Ascending aorta (tissue), 2 donors: Measurements from ENCODE around the gene TMEM178B. TPM values are rescaled to one million over a fixed set of nuclear protein-coding genes. Genes with fewer than 3 reads are reported as not detected.

Experiments used
- DNase-seq, 2 donors: peaks; one replicate each; pipeline ENCODE4 v3.0.0-alpha.2; 2019; ENCODE audit warnings: low spot score in 2 of 2
- H3K27ac ChIP-seq, 2 donors: fragments of 200-600 bp; sonication (generic); one replicate each; pipeline ENCODE4 v1.5.1; 2016 to 2017; ENCODE audit warnings: mild to moderate bottlenecking in 1 of 2
- H3K27me3 ChIP-seq: fragments of 200-600 bp; sonication (generic); one replicate; pipeline ENCODE4 v1.5.1; 2017
- H3K36me3 ChIP-seq, 2 donors: fragments of 200-600 bp; sonication (generic); one replicate each; pipeline ENCODE4 v1.5.1; 2016
- H3K4me1 ChIP-seq, 2 donors: fragments of 200-600 bp; sonication (generic); one replicate each; pipeline ENCODE4 v1.5.1; 2016 to 2017; ENCODE audit warnings: mild to moderate bottlenecking in 1 of 2
- H3K4me3 ChIP-seq, 2 donors: fragments of 200-600 bp; sonication (generic); one replicate each; pipeline ENCODE4 v1.5.1; 2016 to 2017; ENCODE audit warnings: mild to moderate bottlenecking in 1 of 2
- H3K9me3 ChIP-seq, 2 donors: fragments of 200-600 bp; sonication (generic); one replicate each; pipeline ENCODE4 v1.5.1; 2016
- intact Hi-C: fragments of 100-400 bp; cut with DNase I; formaldehyde crosslinking; loops from one replicate; pipeline ENCODE4 v1.15.1; 2023
- total RNA-seq: library from RNA; depleted of rRNA; stranded (reverse); fragments of >200 nt; gene quantifications from one replicate; pipeline ENCODE4 v1.1.0, GENCODE V29; 2016
- TF ChIP-seq, protein P1 (sequence below), 3 experiments: fragments of 200-600 bp in 2 of 3; fragments of 450-650 bp in 1 of 3; sonication (generic) in 2 of 3; IDR thresholded peaks; one replicate each; pipeline ENCODE4 v1.5.1; 2016 to 2019; ENCODE audit warnings: antibody characterized with exemption in 3 of 3, mild to moderate bottlenecking in 1 of 3, moderate library complexity in 1 of 3

The TMEM178B gene
- total RNA-seq, 1 donor from 2014 or later: 1.9 TPM

DNA sequence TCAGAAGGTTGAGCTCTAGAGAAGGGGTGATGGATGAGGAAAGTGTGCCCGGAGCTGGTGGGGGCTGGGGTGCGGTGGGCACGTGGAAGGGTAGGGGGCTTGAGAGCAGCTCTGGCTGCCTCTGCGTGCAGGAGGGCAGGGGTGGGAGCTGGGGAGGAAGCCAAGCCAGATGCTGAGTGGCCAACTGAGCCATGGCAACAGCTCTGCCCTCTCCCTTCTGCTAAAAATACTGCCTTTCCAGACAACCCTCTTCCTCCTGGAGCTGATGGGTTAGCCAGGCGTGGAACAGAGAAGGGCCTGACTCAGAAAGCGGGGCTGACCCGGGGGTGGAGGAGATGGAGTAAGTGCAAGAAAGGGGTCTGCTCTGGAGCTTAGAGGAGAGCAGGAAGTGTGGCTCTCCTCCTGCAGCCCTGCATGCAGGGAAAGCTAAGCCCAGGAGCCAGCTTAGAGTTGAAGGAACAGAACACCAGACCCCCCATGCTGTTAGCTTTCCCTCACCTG, 362.8 kb downstream of the TMEM178B start:
- intact Hi-C loops: no loop called here

DNA sequence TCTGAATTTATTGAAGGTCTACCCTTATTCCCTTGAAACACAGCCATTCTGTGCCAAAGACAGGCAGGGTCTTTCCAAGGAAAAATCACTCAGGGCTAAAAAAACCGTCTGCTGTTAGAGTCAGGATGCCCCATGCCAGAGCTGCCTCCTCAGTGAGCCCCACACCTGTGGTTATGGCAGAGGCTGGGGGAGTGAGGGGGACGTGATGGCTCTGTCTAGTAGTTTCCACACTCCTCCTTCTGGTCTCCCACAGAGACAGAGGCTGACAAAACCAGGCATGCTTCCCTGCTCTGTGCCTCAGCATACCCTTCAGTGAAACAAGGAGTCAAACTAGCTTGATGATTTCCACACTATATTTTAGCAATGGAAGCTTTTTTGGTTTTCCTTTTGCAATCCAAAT, 365.3 kb downstream of the TMEM178B start:
- Histone ChIP-seq H3K36me3 (no peaks in the 10 kb centered on the region), H3K27me3 (no peaks in the 10 kb centered on the region), H3K4me3 (no peak overlapping the region), H3K27ac (no peak overlapping the region), H3K9me3 (no peaks in the 10 kb centered on the region), H3K4me1 (no peaks in the 10 kb centered on the region)
- intact Hi-C loops: no loop called here
- TF ChIP-seq, protein P1, sequence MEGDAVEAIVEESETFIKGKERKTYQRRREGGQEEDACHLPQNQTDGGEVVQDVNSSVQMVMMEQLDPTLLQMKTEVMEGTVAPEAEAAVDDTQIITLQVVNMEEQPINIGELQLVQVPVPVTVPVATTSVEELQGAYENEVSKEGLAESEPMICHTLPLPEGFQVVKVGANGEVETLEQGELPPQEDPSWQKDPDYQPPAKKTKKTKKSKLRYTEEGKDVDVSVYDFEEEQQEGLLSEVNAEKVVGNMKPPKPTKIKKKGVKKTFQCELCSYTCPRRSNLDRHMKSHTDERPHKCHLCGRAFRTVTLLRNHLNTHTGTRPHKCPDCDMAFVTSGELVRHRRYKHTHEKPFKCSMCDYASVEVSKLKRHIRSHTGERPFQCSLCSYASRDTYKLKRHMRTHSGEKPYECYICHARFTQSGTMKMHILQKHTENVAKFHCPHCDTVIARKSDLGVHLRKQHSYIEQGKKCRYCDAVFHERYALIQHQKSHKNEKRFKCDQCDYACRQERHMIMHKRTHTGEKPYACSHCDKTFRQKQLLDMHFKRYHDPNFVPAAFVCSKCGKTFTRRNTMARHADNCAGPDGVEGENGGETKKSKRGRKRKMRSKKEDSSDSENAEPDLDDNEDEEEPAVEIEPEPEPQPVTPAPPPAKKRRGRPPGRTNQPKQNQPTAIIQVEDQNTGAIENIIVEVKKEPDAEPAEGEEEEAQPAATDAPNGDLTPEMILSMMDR (IDR thresholded peaks at IDR 0.05): no peak
- no peak for DNase-seq

More for the DNA sequence above, 362.8 kb downstream of the TMEM178B start:
- Histone ChIP-seq H3K4me1 (no peaks in the 10 kb centered on the region), H3K27me3 (no peaks in the 10 kb centered on the region), H3K9me3 (no peaks in the 10 kb centered on the region), H3K36me3 (no peaks in the 10 kb centered on the region), H3K4me3 (no peak overlapping the region), H3K27ac (no peak overlapping the region)
- DNase-seq: no peak
- TF ChIP-seq, protein P1 (IDR thresholded peaks at IDR 0.05): no peak

DNA sequence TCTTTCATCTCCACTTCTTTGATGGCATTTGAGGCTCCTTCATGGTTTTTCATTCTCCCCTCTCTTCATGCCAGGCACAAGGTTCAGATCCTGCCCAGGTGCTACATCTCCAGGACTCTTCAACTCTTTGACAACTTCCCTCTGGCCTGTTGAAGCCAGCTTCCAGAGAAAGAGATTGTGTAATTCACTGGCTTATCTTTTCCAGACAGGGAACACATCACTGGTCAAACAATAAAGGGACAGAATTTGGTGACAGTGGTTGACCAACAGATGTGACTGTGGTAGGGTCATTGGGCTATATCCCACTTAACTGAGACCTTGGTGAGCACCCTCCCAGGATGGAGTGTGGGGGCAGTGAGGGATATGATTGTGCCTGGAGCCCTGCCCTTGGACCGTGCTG, 365.9 kb downstream of the TMEM178B start:
- no peaks in the 10 kb centered on the region for H3K4me1 ChIP-seq
- no peaks in the 10 kb centered on the region for H3K36me3 ChIP-seq
- H3K27me3 ChIP-seq: no peaks in the 10 kb centered on the region
- TF ChIP-seq, protein P1 (IDR thresholded peaks at IDR 0.05): no peak
- no peaks in the 10 kb centered on the region for H3K9me3 ChIP-seq
- no peak for DNase-seq
- no peak overlapping the region for H3K4me3 ChIP-seq
- intact Hi-C loops: no loop called here
- no peak overlapping the region for H3K27ac ChIP-seq

DNA sequence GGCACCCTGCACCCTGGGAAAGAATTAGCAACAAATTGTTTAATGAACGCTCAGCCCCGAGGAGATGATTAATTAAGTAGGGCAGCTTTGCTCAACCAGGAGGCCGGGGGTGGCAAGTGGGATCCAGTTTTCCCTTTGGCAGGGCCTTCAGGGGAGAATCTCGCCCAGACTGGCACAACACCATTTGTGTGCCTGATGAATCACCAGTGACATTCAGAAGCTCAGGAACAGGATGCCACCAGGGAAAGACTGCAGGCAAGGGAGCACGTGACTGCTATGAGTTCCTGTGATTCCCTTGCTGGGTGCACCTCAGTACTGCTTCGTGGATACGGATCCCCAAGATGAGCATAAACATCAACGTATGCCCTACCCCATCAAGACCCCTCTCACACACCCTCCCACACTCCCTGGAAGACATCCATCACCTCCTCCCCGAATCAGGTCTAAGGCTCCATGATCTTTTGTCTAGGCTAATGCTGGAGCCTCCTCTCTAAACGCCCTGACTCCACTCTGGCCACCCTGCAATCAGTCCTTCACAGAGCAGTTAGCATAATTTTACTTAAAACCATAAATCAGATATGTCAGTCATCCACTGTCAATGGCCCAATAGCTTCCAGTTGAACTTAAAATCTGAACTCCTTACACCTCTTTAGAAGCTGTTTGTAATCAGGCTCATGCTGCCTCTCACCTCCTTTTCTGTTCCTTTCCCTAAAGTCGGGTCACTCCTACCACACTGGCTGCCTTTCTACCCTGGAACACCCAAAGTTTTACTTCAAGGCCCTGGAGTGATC, 368.2 kb downstream of the TMEM178B start:
- TF ChIP-seq, protein P1 (IDR thresholded peaks at IDR 0.05): no peak
- DNase-seq: no peak
- H3K4me3 ChIP-seq: no peak overlapping the region
- no peak overlapping the region for H3K27ac ChIP-seq
- H3K27me3 ChIP-seq: no peaks in the 10 kb centered on the region
- no peaks in the 10 kb centered on the region for H3K9me3 ChIP-seq
- intact Hi-C loops: no loop called here
- H3K4me1 ChIP-seq: no peaks in the 10 kb centered on the region
- H3K36me3 ChIP-seq: no peaks in the 10 kb centered on the region

DNA sequence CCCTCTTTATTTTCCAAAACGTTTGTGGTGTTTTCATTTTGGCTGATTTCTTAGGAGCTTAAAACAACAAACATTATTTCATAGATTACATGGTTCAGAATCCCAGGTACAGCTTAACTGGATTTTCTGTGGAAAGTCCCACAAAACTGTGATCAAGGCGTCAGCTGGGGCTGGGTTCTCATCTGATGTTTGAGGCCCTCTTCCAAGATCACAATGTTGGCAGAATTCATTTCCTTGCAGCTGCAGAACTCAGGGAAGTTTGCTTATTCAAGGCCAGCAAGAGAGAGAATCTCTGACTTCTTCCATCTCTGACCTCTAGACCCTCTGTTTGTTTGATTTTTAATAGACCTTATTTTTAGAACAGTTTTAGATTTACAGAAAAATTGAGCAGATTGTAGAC, 368.9 kb downstream of the TMEM178B start:
- TF ChIP-seq, protein P1 (IDR thresholded peaks at IDR 0.05): no peak
- intact Hi-C loops: no loop called here
- H3K4me1 ChIP-seq: no peaks in the 10 kb centered on the region
- DNase-seq: no peak
- H3K27ac ChIP-seq: no peak overlapping the region
- H3K4me3 ChIP-seq: no peak overlapping the region
- no peaks in the 10 kb centered on the region for H3K9me3 ChIP-seq
- H3K27me3 ChIP-seq: no peaks in the 10 kb centered on the region
- no peaks in the 10 kb centered on the region for H3K36me3 ChIP-seq
